ENCODE data around the gene SLC44A1. TPM values are rescaled to one million over a fixed set of nuclear protein-coding genes. Genes with fewer than 3 reads are reported as not detected.

The SLC44A1 gene
- total and polyA plus RNA-seq, 12 donors, result 6.8 to 73.1 (median 36.3) TPM

DNA sequence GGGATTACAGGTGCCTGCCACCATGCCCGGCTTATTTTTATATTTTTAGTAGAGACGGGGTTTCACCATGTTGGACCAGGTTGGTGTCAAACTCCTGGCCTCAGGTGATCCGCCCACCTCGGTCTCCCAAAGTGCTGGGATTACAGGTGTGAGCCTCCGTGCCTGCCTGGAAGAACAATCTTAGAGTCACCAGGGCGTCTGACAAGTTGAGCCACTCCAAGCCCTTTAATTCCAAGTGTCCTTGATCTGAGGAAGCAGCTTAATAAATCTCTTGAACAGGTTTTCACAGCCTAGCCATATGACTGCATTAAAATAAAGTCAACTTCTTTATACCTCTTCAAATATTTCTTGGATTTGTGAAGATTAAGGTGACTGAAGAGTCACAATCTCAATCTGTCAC, 31.5 kb downstream of the SLC44A1 start:
- peaks cover 0 to 18% of the 10 kb centered on the region in 2 donors for H3K4me1 ChIP-seq (replicated peaks in 1 of 2)
- no peaks in the 10 kb centered on the region for H3K27me3 ChIP-seq
- H3K36me3 ChIP-seq (replicated peaks in 1 of 2), result no peaks in the 10 kb centered on the region
- H3K4me3 ChIP-seq, result no peak overlapping the region
- H3K9me3 ChIP-seq (replicated peaks in 1 of 3), result no peaks in the 10 kb centered on the region
- WGBS, 4 donors, result 66 to 93% (median 70%) methylated on average over 6 of the region's 6 CpGs
- TF ChIP-seq POLR2A (IDR thresholded peaks at IDR 0.05) (no peak), CTCF (IDR thresholded peaks at IDR 0.05) (no peak)
- no peak for DNase-seq
- intact Hi-C loops (cut with DNase I), result no loop called here
- H3K27ac ChIP-seq, result no peak overlapping the region

GRCh38 chr9:105278751-105279150, 34.3 kb downstream of the SLC44A1 start:
- WGBS, 4 donors, result 75 to 82% (median 78%) methylated on average over 4 of the region's 4 CpGs
- intact Hi-C loops (cut with DNase I), result no loop called here
- Histone ChIP-seq H3K36me3 (replicated peaks in 1 of 2) (no peaks in the 10 kb centered on the region), H3K4me1 (replicated peaks in 1 of 2) (peaks cover 0 to 21% of the 10 kb centered on the region in 2 donors), H3K4me3 (no peak overlapping the region), H3K9me3 (replicated peaks in 1 of 3) (no peaks in the 10 kb centered on the region), H3K27ac (no peak overlapping the region), H3K27me3 (no peaks in the 10 kb centered on the region)
- no peak for DNase-seq
- no peak for TF ChIP-seq POLR2A (IDR thresholded peaks at IDR 0.05)
- TF ChIP-seq CTCF (IDR thresholded peaks at IDR 0.05), result no peak

- 46 to 74% (median 55%) methylated on average over 2 of the region's 2 CpGs for WGBS, 4 donors
- H3K9me3 ChIP-seq (replicated peaks in 1 of 3), result no peaks in the 10 kb centered on the region
- no peaks in the 10 kb centered on the region for H3K36me3 ChIP-seq (replicated peaks in 1 of 2)
- no peaks in the 10 kb centered on the region for H3K27me3 ChIP-seq
- TF ChIP-seq POLR2A (IDR thresholded peaks at IDR 0.05) (no peak), CTCF (IDR thresholded peaks at IDR 0.05) (no peak)
- H3K4me1 ChIP-seq (replicated peaks in 1 of 2), result peaks cover 0 to 14% of the 10 kb centered on the region in 2 donors
- no peak overlapping the region for H3K4me3 ChIP-seq
- intact Hi-C loops (cut with DNase I), result no loop called here
- DNase-seq, result peak in 3 of 7 donors; percentile 26 to 32 (median 27)
- no peak overlapping the region for H3K27ac ChIP-seq
These were observed 36.2 kb downstream of the SLC44A1 start for GRCh38 chr9:105280691-105281090.

DNA sequence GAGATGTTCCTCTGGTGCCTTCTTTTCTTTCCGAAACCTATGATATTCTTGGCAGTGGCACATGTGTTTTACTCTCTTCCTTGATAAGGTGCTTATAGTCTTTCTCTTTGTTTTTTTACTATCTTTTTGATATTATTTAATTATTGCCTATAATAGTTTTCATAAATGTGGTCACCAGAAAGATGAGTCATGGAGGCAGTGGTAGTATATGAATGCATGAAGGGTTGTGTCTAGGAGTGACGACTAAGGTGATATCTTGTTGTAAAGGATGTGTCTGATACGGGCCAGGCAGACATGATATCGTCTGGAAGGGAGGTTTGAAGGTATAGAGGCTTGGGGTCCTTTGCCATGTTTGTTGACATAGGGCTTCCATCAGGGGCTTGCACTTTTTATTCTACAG, 36.8 kb downstream of the SLC44A1 start:
- Histone ChIP-seq H3K36me3 (replicated peaks in 1 of 2) (no peaks in the 10 kb centered on the region), H3K27me3 (no peaks in the 10 kb centered on the region), H3K27ac (no peak overlapping the region), H3K4me3 (no peak overlapping the region), H3K4me1 (replicated peaks in 1 of 2) (peaks cover 0 to 11% of the 10 kb centered on the region in 2 donors), H3K9me3 (replicated peaks in 1 of 3) (no peaks in the 10 kb centered on the region)
- 94 to 98% (median 95%) methylated on average over 4 of the region's 4 CpGs for WGBS, 4 donors
- intact Hi-C loops (cut with DNase I), result no loop called here
- TF ChIP-seq CTCF (IDR thresholded peaks at IDR 0.05) (no peak), POLR2A (IDR thresholded peaks at IDR 0.05) (no peak)
- DNase-seq, result no peak

All from adrenal gland (tissue), 12 donors.